OCI-M2 (cell line): ENCODE measurements around the gene FEZ2.

ENCODE experiments used
- DNase-seq: peaks from one replicate; lab custom pipeline; 2025; ENCODE audit not compliant: unreplicated experiment; lab: John Stamatoyannopoulos, UW

Gene FEZ2

DNA sequence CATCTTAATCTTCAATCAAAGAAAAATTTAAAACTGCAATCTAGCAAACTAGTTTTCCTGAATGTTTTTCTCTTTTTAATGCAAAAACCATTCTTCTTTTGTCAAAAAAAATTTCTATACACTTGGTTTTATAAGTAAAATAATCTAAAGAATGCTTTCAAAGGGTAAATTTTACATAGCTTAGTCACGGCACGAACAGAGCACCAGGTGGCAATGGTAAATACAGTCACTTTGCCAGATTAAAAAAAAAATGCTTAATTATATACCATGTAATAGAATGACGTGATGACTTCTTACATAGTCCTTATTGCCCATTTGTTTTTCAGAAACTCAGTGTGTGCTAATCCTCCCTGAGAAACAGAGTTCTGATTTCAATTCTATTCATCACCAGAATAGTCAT lies 10.4 kb downstream of the FEZ2 start:
- no peak for DNase-seq

DNA sequence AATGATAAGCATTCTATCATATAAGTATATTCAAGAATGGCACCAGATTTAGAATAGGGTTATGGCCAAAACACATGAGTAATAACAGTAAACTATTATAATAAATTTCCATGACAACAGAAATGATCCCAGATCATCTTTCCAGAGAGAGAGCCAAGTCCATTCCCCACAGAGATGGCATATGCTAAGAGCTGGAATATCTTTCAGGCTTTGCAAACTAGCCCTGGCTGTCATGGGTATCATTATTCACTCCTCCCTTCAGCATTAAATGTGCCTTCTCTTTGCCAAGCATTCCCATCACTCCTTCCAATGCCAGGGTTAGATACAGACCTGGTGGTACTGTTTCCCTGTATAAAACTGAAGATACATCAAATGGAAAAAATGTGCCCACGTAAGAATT lies 10.9 kb downstream of the FEZ2 start:
- no peak for DNase-seq

- DNase-seq: no peak
Observed at GRCh38 chr2:36586672-36587071, 11.3 kb downstream of the FEZ2 start.

- DNase-seq: no peak
Observed at GRCh38 chr2:36584148-36584794, 13.7 kb downstream of the FEZ2 start.

DNA sequence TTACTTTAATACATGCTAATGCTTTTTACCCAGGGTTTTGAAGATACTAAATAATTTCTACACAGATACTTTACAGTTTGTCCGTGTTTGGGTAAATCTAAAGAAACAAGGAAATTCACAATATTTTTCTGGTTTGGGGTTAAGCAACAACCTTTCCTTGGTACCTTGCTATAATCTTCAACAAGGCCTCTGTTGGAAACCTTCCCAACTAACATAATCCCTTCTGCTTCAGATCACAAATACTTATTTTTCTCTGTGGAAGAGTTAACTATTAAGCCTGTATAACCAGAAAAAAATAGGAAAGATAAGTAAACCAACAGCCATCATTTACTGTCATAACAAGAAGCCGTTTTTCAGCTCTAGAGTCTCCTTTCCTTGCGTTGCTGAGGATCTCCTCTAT lies 15.0 kb downstream of the FEZ2 start:
- DNase-seq: no peak

DNA sequence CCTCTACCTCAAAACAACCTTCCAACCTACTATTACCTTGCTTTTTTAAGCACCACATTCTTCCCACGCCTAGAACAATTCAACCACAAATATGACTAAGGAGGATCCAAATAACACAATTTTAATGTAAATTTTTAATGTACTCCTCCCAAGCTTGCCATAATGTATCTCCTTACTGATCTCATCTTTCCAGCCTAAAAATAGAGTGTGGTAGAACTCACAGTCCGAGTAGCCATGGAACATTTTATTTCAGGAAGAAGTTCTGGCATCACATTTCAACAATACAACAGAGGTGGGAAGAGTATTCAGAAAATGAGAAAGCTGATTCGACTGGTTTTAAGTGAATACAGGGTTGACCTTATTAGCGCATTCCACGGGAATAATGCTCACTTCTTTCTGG lies 15.4 kb downstream of the FEZ2 start:
- DNase-seq: no peak

GRCh38 chr2:36579297-36579664 lies 18.7 kb downstream of the FEZ2 start:
- DNase-seq: no peak

DNA sequence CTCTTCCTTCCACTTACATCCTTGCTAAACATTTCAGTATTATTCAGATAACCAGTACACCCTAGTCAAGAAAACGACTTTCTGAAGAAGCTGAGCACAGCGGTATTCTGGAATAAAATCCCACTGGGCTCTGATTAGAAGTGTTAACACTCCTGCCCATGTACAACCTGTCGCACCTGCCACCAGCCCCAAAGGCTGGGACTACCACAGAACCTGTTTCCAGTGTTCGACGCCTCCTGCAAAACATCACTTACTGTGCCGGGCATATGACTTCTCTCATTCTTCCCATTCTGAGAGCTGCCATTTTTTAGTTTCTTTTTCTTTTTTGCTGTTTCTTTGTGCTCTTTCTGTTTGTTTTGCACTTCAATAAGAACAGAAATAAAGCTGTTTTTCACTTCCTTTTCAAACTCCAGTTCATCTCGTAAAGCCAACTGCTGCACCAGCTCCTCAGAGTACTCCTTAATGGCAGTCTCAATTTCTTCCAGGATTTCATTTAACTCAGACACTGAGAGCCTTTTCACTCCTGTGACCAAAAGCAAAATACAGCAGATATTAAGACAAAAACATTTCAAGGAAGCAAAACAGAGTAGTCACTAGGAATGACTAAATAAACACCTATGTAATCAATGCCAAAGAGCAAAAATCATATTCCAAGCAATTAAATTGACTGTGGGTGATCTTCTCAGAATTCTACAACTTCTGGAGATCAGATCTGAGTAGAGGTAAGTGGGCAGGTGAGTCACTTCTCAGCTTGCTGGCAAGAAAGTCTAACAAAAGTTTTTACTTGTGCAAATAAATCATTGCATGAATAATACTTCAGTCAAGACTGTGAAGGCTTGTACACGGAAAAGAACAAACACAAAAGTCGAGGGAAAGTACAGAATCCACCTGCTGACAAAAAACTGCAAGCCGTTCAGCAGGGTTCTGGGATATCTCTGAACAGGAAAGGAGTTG lies 19.3 kb downstream of the FEZ2 start:
- no peak for DNase-seq

GRCh38 chr2:36577884-36578283 lies 20.1 kb downstream of the FEZ2 start:
- no peak for DNase-seq

GRCh38 chr2:36574560-36574959 lies 23.4 kb downstream of the FEZ2 start:
- DNase-seq: no peak

GRCh38 chr2:36573165-36573564 lies 24.8 kb downstream of the FEZ2 start:
- DNase-seq: no peak

GRCh38 chr2:36572719-36573059 lies 25.3 kb downstream of the FEZ2 start:
- no peak for DNase-seq

DNA sequence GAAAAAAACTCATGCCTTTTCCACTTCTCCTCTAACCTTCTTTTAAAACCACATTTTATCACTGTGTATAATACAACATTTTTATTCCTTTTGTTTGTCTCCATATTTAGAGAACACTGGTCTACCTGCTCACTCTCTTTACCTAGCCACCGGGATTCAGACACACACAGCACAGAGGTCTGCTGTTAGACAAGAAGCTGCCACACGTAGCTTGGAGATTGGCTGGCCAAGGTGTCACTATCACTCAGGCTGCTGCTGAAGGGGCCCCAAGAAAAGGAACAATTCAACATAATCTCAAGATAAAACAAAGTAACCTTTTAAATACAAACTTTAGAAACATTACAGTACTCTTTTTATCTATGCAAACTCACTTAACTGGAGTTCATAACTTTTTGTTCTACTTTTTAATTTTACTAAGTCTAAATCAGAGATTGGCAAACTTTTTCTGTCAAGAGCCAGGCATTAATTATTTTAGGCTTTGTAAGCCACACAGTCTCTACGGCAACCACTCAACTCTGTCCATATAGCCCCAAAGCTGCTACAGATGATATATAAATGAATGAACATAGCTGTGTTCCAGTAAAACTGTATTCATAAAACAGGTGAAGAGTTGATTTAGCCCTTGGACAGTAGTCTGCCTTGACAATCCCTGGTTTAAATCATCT lies 25.8 kb downstream of the FEZ2 start:
- no peak for DNase-seq

GRCh38 chr2:36570416-36570815 lies 27.6 kb downstream of the FEZ2 start:
- no peak for DNase-seq

- no peak for DNase-seq
Observed at GRCh38 chr2:36569267-36569856, 28.6 kb downstream of the FEZ2 start.

- no peak for DNase-seq
Observed at GRCh38 chr2:36568516-36569246, 29.3 kb downstream of the FEZ2 start.

- no peak for DNase-seq
Observed at GRCh38 chr2:36567711-36568408, 30.1 kb downstream of the FEZ2 start.

DNA sequence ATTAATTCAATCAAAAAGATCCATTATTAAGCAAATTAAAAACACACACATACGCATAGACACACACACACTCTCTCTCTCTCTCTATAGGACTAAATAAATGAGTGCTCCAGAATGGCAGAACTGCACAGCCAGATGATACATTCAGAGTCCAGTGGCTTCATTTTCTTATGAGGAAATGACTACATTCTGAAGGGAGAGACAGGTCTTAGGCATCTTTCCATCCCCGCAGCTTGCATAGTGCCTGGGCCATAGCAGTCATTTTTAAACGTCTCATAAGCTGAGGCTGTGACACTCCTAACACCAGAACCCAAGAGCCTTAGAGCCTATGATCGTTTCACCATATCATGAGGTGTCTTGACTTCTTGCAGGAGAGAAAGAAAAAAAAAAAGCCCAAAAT lies 31.1 kb downstream of the FEZ2 start:
- DNase-seq: no peak

- DNase-seq: no peak
Observed at GRCh38 chr2:36565712-36566111, 32.3 kb downstream of the FEZ2 start.

DNA sequence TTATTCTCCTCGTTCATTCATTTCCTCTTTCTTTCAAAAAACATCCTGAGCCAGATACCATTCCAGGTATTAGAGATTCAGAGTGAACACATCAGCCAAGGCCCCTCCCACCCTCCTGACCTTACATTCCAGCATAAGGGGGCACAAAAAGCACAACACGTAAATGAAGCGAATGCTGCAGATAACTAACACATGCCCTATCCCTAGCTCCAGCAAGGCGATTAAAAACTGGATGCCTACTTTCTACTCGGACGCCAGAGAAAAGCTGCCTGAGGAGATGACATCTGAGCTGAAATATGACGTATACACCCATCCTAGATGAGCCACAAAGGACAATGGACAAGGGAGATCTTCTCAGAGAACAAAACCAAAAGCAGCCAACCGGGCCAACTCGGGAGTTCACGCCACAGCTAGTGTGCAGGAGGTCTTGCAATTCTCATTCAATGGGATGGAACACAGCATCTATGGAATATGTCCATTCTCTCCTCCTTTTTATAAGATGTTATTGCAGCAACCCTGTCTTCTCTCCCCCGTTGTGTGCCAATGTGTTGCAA lies 33.5 kb downstream of the FEZ2 start:
- DNase-seq: no peak
